T-cell (primary cell): Measurements from ENCODE around the gene CDH6. TPM values are rescaled to one million over a fixed set of nuclear protein-coding genes. Genes with fewer than 3 reads are reported as not detected.

Experiments used
- ATAC-seq, 4 experiments: fragments of 200-7000 bp in 3 of 4; fragments of 150-1000 bp in 1 of 4; cut with Tn5 transposase; replicated peaks in 1 of 4; 1 replicate in 3 of 4; 2 replicates in 1 of 4; pipeline ENCODE4 v1.10.0; 2021; ENCODE audit warnings: moderate library complexity in 3 of 4, mild to moderate bottlenecking in 2 of 4, moderate number of reproducible peaks in 1 of 4
- CTCF ChIA-PET, 2 donors: fragments of 300-600 bp; sonication (Branson Sonifier 250); formaldehyde crosslinking; loops; one replicate each; lab custom pipeline; 2022; ENCODE audit warnings: antibody characterized with exemption in 2 of 2; lab: Charles Lee
- POLR2A ChIA-PET, 2 donors: fragments of 300-600 bp; sonication (Branson Sonifier 250); formaldehyde crosslinking; loops; one replicate each; lab custom pipeline; 2022; ENCODE audit warnings: antibody characterized with exemption in 2 of 2; lab: Charles Lee
- DNase-seq, 35 experiments: peaks; one replicate each; pipeline versions ENCODE4 v3.0.0 to v3.0.0-alpha.2; 2013 to 2023
- H3K27ac ChIP-seq: one replicate; pipeline ENCODE4 v1.5.1; 2013; ENCODE audit warnings: low read length
- H3K27me3 ChIP-seq, 2 experiments: replicated peaks in 1 of 2; 1 replicate in 1 of 2; 2 replicates in 1 of 2; pipeline versions ENCODE4 v1.6.1 to v1.7.0; 2013; ENCODE audit warnings: low read length in 1 of 2, mixed read lengths in 1 of 2; ENCODE audit not compliant: control insufficient read depth in 2 of 2, insufficient read depth in 2 of 2; ENCODE audit errors: extremely low read depth in 1 of 2
- H3K36me3 ChIP-seq, 2 donors: 1 replicate in 1 of 2; 2 replicates in 1 of 2; pipeline versions ENCODE4 v1.6.1 to v1.7.0; 2013; ENCODE audit warnings: low read length in 1 of 2; ENCODE audit not compliant: control insufficient read depth in 2 of 2, insufficient read depth in 1 of 2; ENCODE audit errors: extremely low read depth in 1 of 2
- H3K4me1 ChIP-seq, 2 experiments: 1 replicate in 1 of 2; 2 replicates in 1 of 2; pipeline versions ENCODE4 v1.6.1 to v1.7.0; 2013; ENCODE audit warnings: low read length in 2 of 2, mixed read lengths in 1 of 2; ENCODE audit not compliant: insufficient read depth in 2 of 2, control insufficient read depth in 1 of 2; ENCODE audit errors: extremely low read depth in 1 of 2
- H3K4me3 ChIP-seq, 2 donors: 1 replicate in 1 of 2; 2 replicates in 1 of 2; pipeline versions ENCODE4 v1.5.1 to v1.7.0; 2013; ENCODE audit warnings: mild to moderate bottlenecking in 2 of 2, low read length in 1 of 2, moderate library complexity in 1 of 2; ENCODE audit not compliant: control insufficient read depth in 1 of 2; ENCODE audit errors: extremely low read depth in 1 of 2
- H3K9me3 ChIP-seq: 2 replicates; pipeline ENCODE4 v1.7.0; 2013
- H3K27ac Mint-ChIP-seq, 2 donors: one replicate each; pipeline ENCODE4 v1.8.0; 2020 to 2021; ENCODE audit warnings: mild to moderate bottlenecking in 2 of 2, mixed read lengths in 2 of 2
- H3K27me3 Mint-ChIP-seq, 2 donors: one replicate each; pipeline ENCODE4 v1.8.0; 2021 to 2022; ENCODE audit warnings: mixed read lengths in 2 of 2
- H3K36me3 Mint-ChIP-seq: one replicate; pipeline ENCODE4 v1.8.0; 2021; ENCODE audit warnings: mixed read lengths
- H3K4me1 Mint-ChIP-seq, 3 donors: one replicate each; pipeline ENCODE4 v1.8.0; 2020 to 2022; ENCODE audit warnings: mixed read lengths in 3 of 3, mild to moderate bottlenecking in 1 of 3
- H3K4me3 Mint-ChIP-seq, 3 donors: one replicate each; pipeline ENCODE4 v1.8.0; 2020 to 2022; ENCODE audit warnings: mild to moderate bottlenecking in 3 of 3, mixed read lengths in 3 of 3, moderate library complexity in 3 of 3
- H3K9me3 Mint-ChIP-seq, 3 donors: one replicate each; pipeline ENCODE4 v1.8.0; 2020 to 2022; ENCODE audit warnings: mixed read lengths in 3 of 3
- WGBS: methylation state at CpG from one replicate; pipeline ENCODE4 v1.1.5; 2013; ENCODE audit warnings: missing lambda C conversion rate; ENCODE audit not compliant: insufficient coverage; 5-methylcytosine and 5-hydroxymethylcytosine counted together
- total RNA-seq, 35 experiments: library from RNA in 6 of 35; stranded (reverse) in 6 of 35; fragments of 120-200 nt in 1 of 35; gene quantifications; one replicate each; pipeline versions ENCODE4 v1.2.1 to v1.2.4 and lab custom pipeline; 2013 to 2026

CDH6 gene
- total RNA-seq, 5 donors from 2014 or later (not counting 1 experiment from before 2014, with no cell fraction given), result 0.15 TPM; not detected in 4

DNA sequence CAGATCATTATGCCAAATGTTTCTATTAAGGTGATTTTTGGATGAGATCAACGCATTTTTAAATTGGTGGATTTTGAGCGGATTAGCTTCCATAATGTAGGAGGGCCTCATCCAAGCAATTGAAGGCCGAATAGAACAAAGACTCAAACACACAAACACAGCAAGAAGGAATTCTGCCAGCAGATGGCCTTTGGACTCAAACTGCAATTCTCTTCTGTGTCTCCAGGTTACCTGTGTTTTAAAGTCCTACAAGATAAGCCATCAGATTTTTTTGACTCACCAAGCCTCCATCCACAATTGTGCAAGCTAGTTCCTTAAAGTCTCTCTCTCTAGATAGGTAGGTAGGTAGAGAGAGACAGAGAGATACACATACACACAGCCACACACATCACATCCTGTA is 25.5 kb downstream of the CDH6 start:
- Mint-ChIP-seq H3K4me3 (no peak overlapping the region), H3K27ac (no peak overlapping the region), H3K4me1 (no peaks in the 10 kb centered on the region), H3K27me3 (peaks cover 0 to 3% of the 10 kb centered on the region in 2 donors), H3K36me3 (no peaks in the 10 kb centered on the region), H3K9me3 (peaks cover 0 to 4% (median 0%) of the 10 kb centered on the region in 3 donors)
- no peak for DNase-seq
- no peak for ATAC-seq
- Histone ChIP-seq H3K27ac (no peak overlapping the region), H3K4me1 (no peaks in the 10 kb centered on the region), H3K4me3 (no peak overlapping the region), H3K27me3 (no peaks in the 10 kb centered on the region), H3K36me3 (no peaks in the 10 kb centered on the region), H3K9me3 (no peaks in the 10 kb centered on the region)
- ChIA-PET CTCF (no interaction called here), POLR2A (no interaction called here)
- no CpG with 5 or more reads among the region's 3 CpGs for WGBS

DNA sequence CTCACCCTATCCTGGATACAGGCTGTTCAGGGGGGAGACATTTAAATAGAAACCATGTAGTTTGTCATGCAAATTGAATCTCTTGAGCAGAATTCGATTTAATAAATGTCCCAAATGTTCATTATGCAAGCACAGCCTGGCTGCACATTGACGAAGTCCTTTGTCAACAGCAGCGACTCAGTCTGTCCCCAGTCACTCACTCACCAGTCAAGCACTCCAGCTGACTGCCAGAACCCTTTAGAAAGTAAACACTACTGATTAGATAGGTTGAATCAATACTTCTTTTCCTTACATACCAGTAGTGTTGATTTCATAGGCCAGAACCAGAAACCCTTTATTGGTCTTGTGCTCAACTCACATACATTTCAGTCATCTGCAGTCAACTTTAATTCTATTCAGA is 27.5 kb downstream of the CDH6 start:
- CTCF ChIA-PET, result no interaction called here
- H3K4me1 ChIP-seq, result no peaks in the 10 kb centered on the region
- H3K9me3 ChIP-seq, result no peaks in the 10 kb centered on the region
- no peak overlapping the region for H3K27ac Mint-ChIP-seq
- WGBS, result no CpG with 5 or more reads among the region's 3 CpGs
- H3K4me3 ChIP-seq, result no peak overlapping the region
- H3K4me3 Mint-ChIP-seq, result no peak overlapping the region
- DNase-seq (no peak), ATAC-seq (no peak)
- H3K4me1 Mint-ChIP-seq, result no peaks in the 10 kb centered on the region
- POLR2A ChIA-PET, result no interaction called here
- H3K36me3 ChIP-seq, result no peaks in the 10 kb centered on the region
- H3K27me3 Mint-ChIP-seq, result peaks cover 0 to 7% of the 10 kb centered on the region in 2 donors
- no peak overlapping the region for H3K27ac ChIP-seq
- H3K9me3 Mint-ChIP-seq, result peaks cover 0 to 4% (median 4%) of the 10 kb centered on the region in 3 donors
- no peaks in the 10 kb centered on the region for H3K36me3 Mint-ChIP-seq
- peaks cover 0 to 3% of the 10 kb centered on the region in 2 experiments for H3K27me3 ChIP-seq

DNA sequence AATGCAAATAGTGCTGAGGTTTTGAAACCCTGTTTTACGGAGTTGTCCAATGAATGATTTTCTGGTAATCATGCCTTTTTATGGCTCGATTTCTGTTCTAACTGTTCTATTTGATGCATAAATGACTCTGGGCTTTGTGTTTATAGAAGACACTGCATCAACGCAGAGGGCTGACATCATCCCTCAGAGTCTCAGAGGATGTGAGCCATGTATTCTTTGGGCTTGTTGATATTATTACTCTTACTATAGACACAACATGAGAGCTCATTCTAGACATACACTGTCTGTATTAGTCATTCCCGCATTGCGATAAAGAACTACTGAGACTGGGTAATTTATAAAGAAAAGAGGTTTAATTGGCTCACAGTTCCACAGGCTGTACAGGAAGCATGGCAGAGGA is 31.6 kb downstream of the CDH6 start:
- Histone ChIP-seq H3K27ac (no peak overlapping the region), H3K9me3 (no peaks in the 10 kb centered on the region), H3K27me3 (peaks cover 0 to 3% of the 10 kb centered on the region in 2 experiments), H3K4me1 (no peaks in the 10 kb centered on the region), H3K36me3 (no peaks in the 10 kb centered on the region), H3K4me3 (no peak overlapping the region)
- CTCF ChIA-PET, result no interaction called here
- Mint-ChIP-seq H3K36me3 (no peaks in the 10 kb centered on the region), H3K4me1 (no peaks in the 10 kb centered on the region), H3K27me3 (peaks cover 0 to 7% of the 10 kb centered on the region in 2 donors), H3K9me3 (peaks cover 0 to 12% (median 8%) of the 10 kb centered on the region in 3 donors), H3K4me3 (no peak overlapping the region), H3K27ac (no peak overlapping the region)
- WGBS, result 88% methylated on average over 4 of the region's 5 CpGs
- POLR2A ChIA-PET, result no interaction called here
- ATAC-seq (no peak), DNase-seq (no peak)

DNA sequence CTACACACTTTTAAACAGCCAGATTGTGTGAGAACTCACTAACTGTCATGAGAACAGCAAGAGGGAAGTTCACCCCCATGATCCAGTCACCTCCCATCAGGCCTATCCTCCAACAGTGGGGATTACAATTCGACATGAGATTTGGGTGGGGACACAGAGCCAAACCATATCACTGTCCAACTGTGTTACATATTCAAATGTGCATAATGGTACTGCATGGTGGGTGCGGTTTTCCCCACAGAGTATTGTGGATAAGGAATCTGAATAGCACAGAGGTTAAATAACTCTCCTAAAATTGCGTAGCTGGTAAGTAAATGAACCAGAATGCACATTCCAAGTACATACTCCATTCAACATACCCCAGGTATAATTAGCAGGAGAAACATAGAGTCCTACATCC is 32.1 kb downstream of the CDH6 start:
- ChIA-PET CTCF (no interaction called here), POLR2A (no interaction called here)
- H3K4me3 Mint-ChIP-seq, result no peak overlapping the region
- H3K27ac Mint-ChIP-seq, result no peak overlapping the region
- H3K27me3 Mint-ChIP-seq, result peaks cover 0 to 7% of the 10 kb centered on the region in 2 donors
- H3K9me3 Mint-ChIP-seq, result peaks cover 0 to 12% (median 8%) of the 10 kb centered on the region in 3 donors
- H3K27ac ChIP-seq, result no peak overlapping the region
- WGBS, result no CpG with 5 or more reads among the region's 3 CpGs
- ATAC-seq (no peak), DNase-seq (no peak)
- H3K4me3 ChIP-seq, result no peak overlapping the region
- H3K36me3 Mint-ChIP-seq, result no peaks in the 10 kb centered on the region
- no peaks in the 10 kb centered on the region for H3K9me3 ChIP-seq
- peaks cover 0 to 3% of the 10 kb centered on the region in 2 experiments for H3K27me3 ChIP-seq
- no peaks in the 10 kb centered on the region for H3K4me1 Mint-ChIP-seq
- H3K36me3 ChIP-seq, result no peaks in the 10 kb centered on the region
- no peaks in the 10 kb centered on the region for H3K4me1 ChIP-seq

DNA sequence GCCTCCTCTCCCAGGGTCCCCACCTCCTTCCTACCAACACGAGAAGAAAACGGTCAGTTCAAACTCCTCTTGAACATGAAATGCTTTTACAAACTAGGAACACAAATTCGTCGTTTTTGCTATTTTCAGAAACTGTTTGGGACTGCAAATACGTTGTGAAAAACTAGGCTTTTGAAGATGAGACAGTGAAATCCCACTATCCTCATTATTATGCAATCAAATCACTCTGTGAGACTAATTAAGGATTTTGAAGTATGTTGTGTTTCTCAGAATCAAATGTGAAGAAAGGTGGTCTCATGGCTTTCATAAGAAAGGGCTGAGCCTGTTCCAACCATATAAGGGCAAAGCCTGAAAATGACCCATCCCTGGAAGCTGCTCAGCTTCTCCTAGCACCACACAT is 33.2 kb downstream of the CDH6 start:
- H3K4me3 ChIP-seq, result no peak overlapping the region
- POLR2A ChIA-PET, result no interaction called here
- H3K27me3 Mint-ChIP-seq, result peaks cover 0 to 4% of the 10 kb centered on the region in 2 donors
- H3K4me1 ChIP-seq, result no peaks in the 10 kb centered on the region
- no peak overlapping the region for H3K27ac Mint-ChIP-seq
- H3K9me3 Mint-ChIP-seq, result peaks cover 0 to 12% (median 8%) of the 10 kb centered on the region in 3 donors
- 62% methylated on average over 4 of the region's 5 CpGs for WGBS
- no peak overlapping the region for H3K27ac ChIP-seq
- no peaks in the 10 kb centered on the region for H3K36me3 ChIP-seq
- H3K9me3 ChIP-seq, result no peaks in the 10 kb centered on the region
- peaks cover 0 to 3% of the 10 kb centered on the region in 2 experiments for H3K27me3 ChIP-seq
- CTCF ChIA-PET, result no interaction called here
- DNase-seq (no peak), ATAC-seq (no peak)
- no peaks in the 10 kb centered on the region for H3K4me1 Mint-ChIP-seq
- H3K36me3 Mint-ChIP-seq, result no peaks in the 10 kb centered on the region
- H3K4me3 Mint-ChIP-seq, result no peak overlapping the region

DNA sequence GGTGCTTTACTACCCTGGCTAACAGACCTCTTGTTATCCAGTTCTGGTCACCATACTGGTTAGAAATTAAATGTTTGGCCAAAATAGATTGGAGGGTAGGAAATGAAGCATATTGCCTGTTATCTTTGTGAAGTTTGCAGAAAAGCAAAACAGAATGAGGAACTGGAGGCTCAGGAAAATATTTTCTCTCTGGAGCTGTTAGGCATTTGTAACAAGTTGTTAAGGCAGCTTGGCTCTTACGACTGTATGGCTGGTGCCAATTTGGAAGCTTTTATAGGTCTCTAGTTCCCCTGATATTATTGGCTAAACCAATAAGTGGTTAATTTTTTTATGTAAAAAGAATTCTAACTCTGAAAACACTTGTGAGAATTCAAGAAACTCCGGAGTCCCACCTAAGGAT is 35.8 kb downstream of the CDH6 start:
- H3K4me3 ChIP-seq, result no peak overlapping the region
- H3K36me3 Mint-ChIP-seq, result no peaks in the 10 kb centered on the region
- peaks cover 4 to 9% of the 10 kb centered on the region in 2 donors for H3K27me3 Mint-ChIP-seq
- H3K9me3 ChIP-seq, result no peaks in the 10 kb centered on the region
- no peak overlapping the region for H3K27ac Mint-ChIP-seq
- H3K4me1 Mint-ChIP-seq, result no peaks in the 10 kb centered on the region
- ATAC-seq (no peak), DNase-seq (no peak)
- H3K27ac ChIP-seq, result no peak overlapping the region
- peaks cover 0 to 13% (median 12%) of the 10 kb centered on the region in 3 donors for H3K9me3 Mint-ChIP-seq
- no peaks in the 10 kb centered on the region for H3K4me1 ChIP-seq
- no peaks in the 10 kb centered on the region for H3K36me3 ChIP-seq
- ChIA-PET CTCF (no interaction called here), POLR2A (no interaction called here)
- no CpG with 5 or more reads among the region's 2 CpGs for WGBS
- no peak overlapping the region for H3K4me3 Mint-ChIP-seq
- H3K27me3 ChIP-seq, result peaks cover 0 to 3% of the 10 kb centered on the region in 2 experiments
